NOMO-1 treated with dmso at 0.1 percent for 144 hours (cell line): ENCODE data around the gene HEATR5A.
A peak's percentile ranks its signal among the peaks of the same experiment; 100 is the strongest.
"Not testable (repeated sequence)": the region's sequence is repeated elsewhere in the genome, so short reads cannot be mapped to it uniquely, and the experiment has no call there.

Source experiments
- DNase-seq: peaks from one replicate; lab custom pipeline; 2025; ENCODE audit not compliant: unreplicated experiment; lab: John Stamatoyannopoulos, UW

HEATR5A gene

GRCh38 chr14:31420319-31421111 lies at the start of gene HEATR5A:
Gene HEATR5A, minus strand, starts transcription at chr14:31420550. Its CDS starts 17,575 bp downstream, at chr14:31402975.
- peak; percentile 92 for DNase-seq

- DNase-seq: no peak
Observed at GRCh38 chr14:31466554-31466953, 46.2 kb upstream of the HEATR5A start.

DNA sequence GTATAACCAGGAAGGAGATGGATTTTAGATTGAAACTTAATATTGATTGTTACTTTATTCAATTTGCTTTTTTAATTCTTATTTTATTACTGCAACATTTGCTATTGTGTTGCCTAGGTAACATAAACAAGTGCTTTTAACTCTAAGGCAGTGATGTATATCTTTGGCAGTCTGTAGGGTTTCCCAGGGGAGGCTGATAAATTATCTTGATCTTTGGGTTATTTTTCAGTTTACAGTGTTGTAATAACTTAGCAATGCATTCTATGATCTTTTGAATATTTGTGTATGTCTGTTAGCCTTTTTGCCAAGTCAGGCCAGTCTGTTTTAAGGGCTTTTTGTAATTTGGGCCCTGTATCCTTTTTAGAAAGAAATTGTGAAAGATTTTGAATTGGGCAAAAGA lies 44.8 kb upstream of the HEATR5A start:
- no peak for DNase-seq

DNA sequence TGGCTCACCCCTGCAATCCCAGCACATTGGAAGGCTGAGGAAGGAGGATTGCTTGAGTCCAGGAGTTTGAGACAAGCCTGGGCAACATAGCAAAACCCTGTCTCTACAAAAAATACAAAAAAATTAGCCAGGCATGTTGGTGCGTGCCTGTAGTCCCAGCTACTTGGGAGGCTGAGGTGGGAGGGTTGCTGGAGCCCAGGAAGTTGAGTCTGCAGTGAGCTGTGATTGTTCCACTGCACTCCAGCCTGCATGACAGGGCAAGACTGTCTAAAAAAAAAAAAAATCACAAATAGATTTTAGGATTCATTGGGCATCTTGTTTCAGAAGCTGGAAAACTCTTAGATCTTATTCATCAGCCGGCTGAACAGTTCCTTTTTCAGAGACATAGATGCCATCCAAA lies 42.1 kb upstream of the HEATR5A start:
- DNase-seq: not testable (repeated sequence)

- no peak for DNase-seq
Observed at GRCh38 chr14:31461545-31461944, 41.2 kb upstream of the HEATR5A start.

GRCh38 chr14:31457665-31458659 lies 37.6 kb upstream of the HEATR5A start:
- DNase-seq: no peak

DNA sequence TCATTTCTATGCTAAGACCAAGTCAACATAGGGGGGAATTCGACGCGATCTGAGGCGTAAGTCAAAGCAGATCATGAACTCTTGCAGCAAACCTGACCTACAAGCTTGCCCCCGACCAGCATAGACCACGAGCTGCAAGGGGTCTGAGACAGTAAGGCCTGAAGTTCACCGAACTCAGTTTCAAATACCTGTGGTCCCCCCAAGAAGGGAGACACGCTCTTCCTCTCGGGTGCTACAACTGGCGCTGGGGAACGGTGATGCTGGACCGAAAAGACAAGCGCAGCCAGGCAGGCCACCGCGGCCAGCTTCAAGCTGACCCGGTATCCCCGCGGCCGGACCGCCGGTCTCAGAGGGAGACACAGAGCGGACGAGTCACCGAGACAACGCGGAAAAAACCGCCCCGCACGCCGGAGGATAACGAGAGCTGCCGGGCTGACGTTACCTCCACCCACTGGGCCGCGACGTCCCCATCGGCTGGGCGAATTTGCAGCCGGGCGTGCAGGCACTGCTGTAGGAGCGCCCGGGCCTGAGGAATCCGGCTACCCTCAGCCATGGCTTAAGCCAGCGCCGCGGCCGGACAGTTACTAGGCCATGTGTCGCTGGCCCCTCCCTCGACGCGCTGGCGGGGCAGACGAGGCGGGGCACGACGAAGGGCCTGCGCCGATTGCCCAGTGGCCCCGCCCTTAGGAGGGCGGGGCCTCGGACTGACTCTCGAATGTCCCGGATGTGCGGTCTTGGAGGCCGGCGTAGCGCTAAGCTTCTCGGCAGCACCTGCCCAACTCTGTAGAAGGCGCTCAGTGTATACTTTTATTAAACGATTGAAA lies 36.7 kb upstream of the HEATR5A start, which contains the start of gene DTD2:
Gene DTD2 (minus strand): TSS at position 666 of the 824 bp plus-strand sequence. CDS start 113 bp downstream, at position 553.
- DNase-seq: peak; percentile 90

GRCh38 chr14:31449971-31450610 lies 29.7 kb upstream of the HEATR5A start:
- peak; percentile 2 for DNase-seq

DNA sequence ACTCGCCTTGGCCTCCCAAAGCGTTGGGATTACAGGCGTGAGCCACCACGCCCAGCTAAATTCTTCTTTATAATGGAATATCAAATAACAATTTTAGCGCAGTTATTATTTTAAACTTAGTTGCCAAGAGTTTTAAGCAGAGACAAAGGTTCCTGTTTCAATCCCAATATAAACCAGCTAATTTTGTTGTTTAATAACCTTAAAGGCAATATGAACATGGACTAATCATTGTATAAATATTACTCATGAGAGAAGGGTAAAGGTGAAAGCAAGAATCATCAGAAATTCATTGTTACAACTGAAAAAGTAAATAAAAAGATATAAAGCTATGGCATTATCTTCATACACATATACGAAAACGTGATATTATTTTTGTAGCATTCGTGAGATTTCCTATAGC lies 28.8 kb upstream of the HEATR5A start:
- DNase-seq: no peak

DNA sequence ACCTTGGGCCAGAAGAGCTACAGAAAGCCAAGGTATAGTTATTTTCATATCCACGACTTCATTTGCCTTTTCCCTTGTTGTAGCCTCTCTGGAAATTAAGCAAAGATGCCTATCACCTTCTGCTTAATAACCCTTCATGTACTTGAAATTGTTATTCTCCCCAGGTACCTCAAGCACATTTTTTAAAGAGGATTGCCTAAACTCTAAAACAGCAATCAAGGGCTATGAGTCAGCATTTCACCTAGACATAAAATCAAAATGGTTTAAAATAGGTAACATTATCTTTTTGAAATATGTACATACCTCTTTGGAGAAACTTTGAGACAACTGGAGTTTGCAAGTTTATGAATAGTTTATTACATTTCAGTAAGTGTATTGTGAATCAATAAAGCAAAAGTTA lies 25.4 kb upstream of the HEATR5A start:
- DNase-seq: no peak

DNA sequence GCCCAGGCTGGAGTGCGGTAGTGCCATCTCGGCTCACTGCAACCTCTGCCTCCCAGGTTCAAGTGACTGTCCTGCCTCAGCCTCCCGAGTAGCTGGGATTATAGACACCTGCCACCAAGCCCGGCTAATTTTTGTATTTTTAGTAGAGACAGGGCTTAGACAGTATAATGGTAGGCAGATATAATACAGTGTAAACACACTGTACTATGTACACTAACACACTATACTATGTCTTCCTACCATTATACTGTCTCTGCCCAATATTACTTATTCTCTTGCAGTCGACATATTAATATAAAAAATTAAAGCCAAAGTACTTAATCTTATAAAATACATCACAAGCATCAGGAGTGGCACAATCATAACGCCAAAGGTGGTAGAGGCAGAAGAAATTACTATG lies 21.9 kb upstream of the HEATR5A start:
- DNase-seq: no peak

DNA sequence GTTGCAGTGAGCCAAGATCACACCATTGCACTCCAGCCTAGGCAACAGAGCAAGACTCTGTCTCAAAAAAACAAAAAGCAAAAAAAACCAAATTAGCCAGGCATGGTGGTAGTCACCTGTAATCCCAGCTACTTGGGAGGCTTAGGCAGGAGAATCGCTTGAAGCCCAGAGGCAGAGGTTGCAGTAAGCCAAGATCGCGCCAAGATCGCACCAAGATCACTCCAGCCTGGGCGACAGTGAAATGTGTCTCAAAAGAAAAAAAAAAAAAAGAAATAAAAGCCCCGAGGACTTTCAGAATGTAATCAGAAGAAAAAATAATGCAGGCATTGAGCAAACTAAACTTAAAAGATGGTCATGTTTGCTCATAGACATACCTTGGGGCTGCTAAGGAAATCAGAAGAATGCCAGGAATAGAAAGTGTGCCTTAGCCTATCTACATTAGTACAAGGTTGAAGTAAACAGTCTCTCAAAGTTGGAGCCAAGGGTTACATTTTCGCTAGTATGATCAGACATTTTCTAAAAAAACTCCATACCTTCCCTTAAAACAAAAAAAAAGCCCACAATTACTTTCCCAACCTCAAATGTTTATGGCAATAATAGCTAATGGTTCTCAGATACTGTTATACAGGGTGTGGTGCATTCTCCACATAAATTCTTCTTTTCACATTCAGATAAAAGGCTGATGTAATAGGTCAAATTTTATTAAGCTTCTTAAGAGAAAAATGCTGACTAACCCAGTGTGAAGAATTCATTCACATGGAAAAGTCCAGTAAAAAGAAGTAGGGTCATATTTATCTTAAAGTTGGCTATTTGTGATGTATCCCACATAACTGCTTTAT lies 21.1 kb upstream of the HEATR5A start:
- no peak for DNase-seq

DNA sequence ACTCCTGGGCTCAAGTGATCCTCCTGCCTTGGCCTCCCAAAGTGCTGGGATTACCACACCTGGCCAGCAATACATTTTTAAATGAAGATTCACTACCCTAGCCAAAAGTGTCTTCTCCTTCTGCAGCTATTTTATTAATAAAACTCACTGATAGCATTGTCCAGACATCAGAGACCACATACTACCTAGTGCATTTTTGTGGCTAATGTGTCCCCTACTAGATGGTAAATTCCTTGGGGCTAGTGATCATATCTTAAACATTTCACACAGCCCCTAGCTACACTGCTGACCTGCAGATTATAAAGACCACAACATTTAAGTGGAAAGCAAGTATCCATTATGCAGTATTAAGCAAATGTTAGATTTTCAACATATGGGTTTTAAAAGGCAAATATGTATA lies 19.9 kb upstream of the HEATR5A start:
- no peak for DNase-seq

DNA sequence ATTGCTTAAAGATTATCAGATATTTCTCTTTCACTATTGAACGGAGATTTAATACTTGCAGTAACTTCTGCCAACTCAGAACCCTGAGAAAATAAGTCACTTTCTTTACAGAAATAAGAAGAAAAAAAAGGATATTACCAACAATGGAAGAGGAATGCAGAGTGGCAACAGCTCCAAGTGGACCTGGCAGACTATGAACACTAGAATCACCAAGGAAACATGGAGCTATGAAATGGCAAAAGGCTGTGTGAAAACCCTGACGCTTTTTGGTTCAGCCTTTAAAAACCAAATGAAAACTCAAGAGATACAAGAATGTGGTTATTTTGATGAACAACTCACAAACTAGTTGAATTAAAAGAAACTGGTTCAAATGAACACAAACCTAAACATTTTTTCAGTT lies 19.2 kb upstream of the HEATR5A start:
- no peak for DNase-seq

- DNase-seq: not testable (repeated sequence)
Observed at GRCh38 chr14:31437045-31437691, 16.8 kb upstream of the HEATR5A start.

GRCh38 chr14:31435276-31435675 lies 14.9 kb upstream of the HEATR5A start:
- DNase-seq: no peak

- DNase-seq: no peak
Observed at GRCh38 chr14:31430634-31431264, 10.4 kb upstream of the HEATR5A start.

DNA sequence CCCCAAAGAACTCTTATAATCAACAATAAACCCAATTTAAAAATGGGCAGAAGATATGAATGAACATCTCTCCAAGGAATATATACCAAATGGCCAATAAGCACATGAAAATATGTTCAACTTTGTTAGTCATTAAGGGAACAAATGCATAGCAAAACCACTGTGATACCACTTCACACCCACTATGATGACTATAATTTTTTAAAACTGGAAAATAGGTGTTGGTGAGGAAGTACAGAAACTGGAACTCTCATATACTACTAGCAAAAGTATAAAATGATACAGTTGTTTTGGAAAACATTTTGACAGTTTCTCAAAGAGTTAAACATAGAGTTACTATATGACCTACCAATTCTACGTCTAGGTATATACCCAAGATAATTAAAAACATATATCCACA lies 9.4 kb upstream of the HEATR5A start:
- no peak for DNase-seq

DNA sequence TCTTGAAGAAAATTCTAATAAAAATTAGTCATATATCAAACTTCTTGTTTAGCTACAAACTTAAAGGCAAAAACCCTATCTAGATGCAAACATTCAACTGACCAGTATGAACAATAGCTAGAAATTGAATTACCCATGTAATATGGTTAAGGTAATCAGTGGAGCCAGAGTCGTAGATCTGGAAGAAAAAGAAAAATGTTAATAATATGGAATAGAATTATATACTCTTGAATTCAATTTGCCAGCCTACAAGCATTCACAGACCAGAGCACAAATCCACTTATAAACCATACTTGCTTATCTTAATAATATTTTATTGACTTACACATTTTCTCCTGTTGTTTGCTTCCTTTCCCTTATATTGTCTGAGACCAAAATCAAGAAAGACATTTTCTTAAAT lies 7.7 kb upstream of the HEATR5A start:
- DNase-seq: no peak
